Subcutaneous abdominal adipose tissue (tissue), 5 donors: Measurements from ENCODE around the gene DEFB124.

Experiments used
- H3K27ac ChIP-seq: one replicate; pipeline ENCODE4 v1.7.0; 2013; ENCODE audit warnings: low read depth, mild to moderate bottlenecking, inconsistent platforms, low read length, moderate library complexity
- H3K27me3 ChIP-seq, 5 donors: one replicate each; pipeline ENCODE4 v1.7.0; 2013; ENCODE audit warnings: low read length in 5 of 5, inconsistent platforms in 1 of 5; ENCODE audit not compliant: control insufficient read depth in 5 of 5, insufficient read depth in 4 of 5
- H3K36me3 ChIP-seq, 5 donors: one replicate each; pipeline ENCODE4 v1.7.0; 2013; ENCODE audit warnings: low read length in 5 of 5; ENCODE audit not compliant: control insufficient read depth in 5 of 5, insufficient read depth in 5 of 5
- H3K4me1 ChIP-seq, 5 donors: one replicate each; pipeline ENCODE4 v1.7.0; 2013; ENCODE audit warnings: low read length in 5 of 5, mild to moderate bottlenecking in 3 of 5, moderate library complexity in 1 of 5; ENCODE audit not compliant: control insufficient read depth in 5 of 5, insufficient read depth in 5 of 5
- H3K4me3 ChIP-seq, 5 donors: one replicate each; pipeline ENCODE4 v1.7.0; 2013; ENCODE audit warnings: low read length in 5 of 5, low read depth in 1 of 5
- H3K9ac ChIP-seq, 5 donors: one replicate each; pipeline ENCODE4 v1.7.0; 2013; ENCODE audit warnings: low read length in 5 of 5, mild to moderate bottlenecking in 4 of 5, moderate library complexity in 3 of 5
- H3K9me3 ChIP-seq, 5 donors: one replicate each; pipeline ENCODE4 v1.7.0; 2013; ENCODE audit warnings: low read length in 5 of 5; ENCODE audit not compliant: control insufficient read depth in 5 of 5
- donor health status: healthy.
- donor health status: healthy.
- donor health status: healthy.
- donor health status: healthy.
- donor health status: healthy.

DEFB124 gene

DNA sequence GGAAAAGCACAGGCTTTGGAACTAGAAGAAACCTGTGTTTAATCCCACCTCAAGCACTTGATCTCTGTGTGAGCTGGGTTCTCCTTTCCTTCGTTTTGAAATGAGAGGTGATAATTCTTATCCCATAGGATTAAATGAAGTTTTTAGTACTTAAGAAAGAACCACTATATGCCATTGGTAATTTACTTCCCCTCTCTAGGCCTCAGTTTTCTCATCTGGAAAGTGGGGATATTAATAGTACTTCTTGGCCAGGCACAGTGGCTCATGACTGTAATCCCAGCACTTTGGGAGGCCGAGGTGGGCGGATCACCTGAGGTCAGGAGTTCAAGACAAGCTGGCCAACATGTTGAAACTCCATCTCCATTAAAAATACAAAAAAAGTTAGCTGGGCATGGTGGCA lies 14.2 kb upstream of the DEFB124 start:
- no peak overlapping the region for H3K9ac ChIP-seq
- H3K36me3 ChIP-seq = no peaks in the 10 kb centered on the region
- H3K27ac ChIP-seq = no peak overlapping the region
- H3K4me1 ChIP-seq = peaks cover 0 to 27% (median 9%) of the 10 kb centered on the region in 5 donors
- peaks cover 0 to 12% (median 6%) of the 10 kb centered on the region in 5 donors for H3K27me3 ChIP-seq
- H3K9me3 ChIP-seq = peaks cover 0 to 2% (median 0%) of the 10 kb centered on the region in 5 donors
- no peak overlapping the region for H3K4me3 ChIP-seq

DNA sequence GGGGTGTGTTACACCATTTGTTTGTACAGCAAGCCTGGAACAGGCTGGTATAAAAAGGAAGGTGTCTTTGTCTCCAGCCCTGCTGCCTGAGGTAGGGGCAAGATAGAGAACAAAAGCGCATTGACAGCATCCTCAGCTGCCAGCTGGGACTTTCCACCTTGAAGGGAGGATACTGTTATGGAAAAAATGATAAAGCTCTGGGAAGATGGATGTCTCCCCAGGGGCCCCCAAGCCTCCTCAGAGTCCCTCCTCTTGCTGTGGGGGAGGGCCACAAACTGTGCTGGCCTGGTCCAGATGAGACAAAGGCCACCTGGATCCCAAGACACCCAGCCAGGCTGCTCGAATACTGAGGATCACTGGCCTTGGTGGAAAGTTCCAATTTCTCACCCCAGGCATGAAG lies 13.2 kb upstream of the DEFB124 start:
- Histone ChIP-seq H3K9me3 (peaks cover 0 to 3% (median 0%) of the 10 kb centered on the region in 5 donors), H3K9ac (no peak overlapping the region), H3K27me3 (peaks cover 0 to 14% (median 6%) of the 10 kb centered on the region in 5 donors), H3K4me1 (peaks cover 0 to 27% (median 9%) of the 10 kb centered on the region in 5 donors), H3K4me3 (no peak overlapping the region), H3K36me3 (no peaks in the 10 kb centered on the region), H3K27ac (no peak overlapping the region)

DNA sequence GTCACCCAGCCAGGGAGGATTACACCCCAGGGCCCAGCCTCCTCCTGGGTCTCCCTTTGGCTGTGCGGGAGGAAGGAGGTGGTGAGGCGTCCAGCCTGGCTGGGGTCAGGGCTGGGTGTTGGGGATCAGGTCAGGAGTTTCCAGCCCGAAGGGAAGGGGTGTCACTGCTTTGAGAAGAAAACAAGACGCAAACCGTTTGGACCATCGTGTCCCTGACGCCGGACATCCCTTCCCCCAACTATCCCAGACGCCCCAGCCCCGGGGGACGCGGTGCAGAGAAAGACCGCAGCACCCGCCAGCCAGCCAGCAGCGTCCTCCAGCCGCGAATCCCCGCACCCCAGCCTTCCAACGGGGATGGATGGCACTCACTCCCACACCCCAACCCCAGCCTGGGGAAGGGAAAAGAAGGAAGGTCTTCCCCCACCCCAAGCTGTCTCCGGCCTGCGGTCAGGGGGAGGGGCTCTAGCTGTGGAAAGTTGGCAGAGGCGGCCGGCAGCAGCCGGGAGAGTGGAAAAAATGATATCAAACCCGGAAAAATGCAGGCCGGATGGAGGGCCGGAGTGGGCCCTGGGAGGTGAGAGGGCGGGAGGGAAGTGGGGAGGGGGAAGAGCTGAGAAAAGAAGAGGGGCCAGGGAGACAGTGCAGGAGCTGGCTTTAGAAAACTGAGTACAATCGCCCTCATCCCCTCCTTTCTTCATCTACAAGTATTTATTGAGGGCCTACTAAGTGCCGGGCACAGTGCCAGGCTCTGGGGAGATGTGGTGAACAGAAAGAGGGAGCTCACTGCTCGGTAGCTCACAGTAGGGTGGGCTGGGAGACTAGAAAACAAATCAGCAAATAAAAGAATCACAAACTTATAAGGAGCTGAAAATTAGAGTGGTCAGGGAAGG lies 10.8 kb upstream of the DEFB124 start:
- Histone ChIP-seq H3K9me3 (peaks cover 0 to 3% (median 0%) of the 10 kb centered on the region in 5 donors), H3K4me1 (peaks cover 0 to 22% (median 9%) of the 10 kb centered on the region in 5 donors), H3K4me3 (peak overlapping the region in 4 of 5 donors; percentile 22 to 55 (median 40)), H3K27ac (no peak overlapping the region), H3K9ac (peak overlapping the region in 2 of 5 donors; percentile 35 to 46), H3K27me3 (peaks cover 0 to 14% (median 6%) of the 10 kb centered on the region in 5 donors), H3K36me3 (no peaks in the 10 kb centered on the region)

DNA sequence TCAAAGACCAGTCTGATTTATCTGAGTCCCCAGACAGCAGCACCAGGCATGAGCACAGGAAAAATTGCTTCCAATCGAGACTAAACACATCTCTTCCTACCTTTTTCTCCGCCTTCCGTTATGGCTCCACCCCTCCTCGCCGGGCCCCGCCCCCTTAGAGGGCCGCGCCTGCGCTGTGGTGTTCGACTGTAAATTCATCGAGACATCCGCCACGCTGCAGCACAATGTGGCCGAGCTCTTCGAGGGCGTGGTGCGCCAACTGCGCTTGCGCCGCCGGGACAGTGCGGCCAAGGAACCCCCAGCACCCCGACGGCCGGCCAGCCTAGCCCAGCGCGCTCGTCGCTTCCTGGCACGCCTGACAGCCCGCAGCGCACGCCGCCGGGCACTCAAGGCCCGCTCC lies 9.1 kb upstream of the DEFB124 start:
- no peaks in the 10 kb centered on the region for H3K36me3 ChIP-seq
- H3K27ac ChIP-seq = no peak overlapping the region
- H3K4me3 ChIP-seq = no peak overlapping the region

DNA sequence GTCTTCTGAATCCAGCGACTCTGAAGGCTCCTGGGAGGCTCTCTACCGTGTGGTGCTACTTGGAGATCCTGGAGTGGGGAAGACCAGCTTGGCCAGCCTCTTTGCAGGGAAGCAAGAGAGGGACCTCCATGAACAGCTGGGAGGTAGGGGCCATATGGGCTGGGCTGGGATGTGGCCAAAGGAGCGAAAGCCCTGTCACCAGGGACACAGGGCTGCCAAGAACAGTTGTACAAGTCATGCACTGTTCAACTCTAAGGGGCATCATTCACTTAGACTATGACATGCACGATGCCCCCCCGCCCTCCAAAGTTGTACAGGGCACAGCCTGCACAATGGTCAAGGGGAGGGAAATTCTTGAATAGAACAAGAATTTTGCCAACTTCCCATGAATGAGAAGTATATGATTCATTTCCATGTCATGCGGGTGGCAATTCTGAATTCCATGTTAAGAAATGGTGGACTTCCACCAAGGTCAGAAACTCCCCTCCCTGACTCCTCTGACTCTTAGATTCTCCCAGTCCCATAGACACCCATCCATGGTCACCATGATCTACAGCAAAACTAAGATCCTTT lies 1.8 kb upstream of the DEFB124 start:
- no peaks in the 10 kb centered on the region for H3K9me3 ChIP-seq
- H3K27ac ChIP-seq = no peak overlapping the region
- H3K4me1 ChIP-seq = peaks cover 0 to 25% (median 13%) of the 10 kb centered on the region in 5 donors
- peaks cover 0 to 3% (median 0%) of the 10 kb centered on the region in 5 donors for H3K36me3 ChIP-seq
- no peak overlapping the region for H3K9ac ChIP-seq
- H3K27me3 ChIP-seq = peaks cover 19 to 28% (median 23%) of the 10 kb centered on the region in 5 donors
- peak overlapping the region in 2 of 5 donors; percentile 61 to 66 for H3K4me3 ChIP-seq

More for the DNA sequence above, 9.1 kb upstream of the DEFB124 start:
- Histone ChIP-seq H3K4me1 (peaks cover 0 to 22% (median 9%) of the 10 kb centered on the region in 5 donors), H3K27me3 (peaks cover 0 to 14% (median 6%) of the 10 kb centered on the region in 5 donors), H3K9ac (no peak overlapping the region), H3K9me3 (peaks cover 0 to 3% (median 0%) of the 10 kb centered on the region in 5 donors)

DNA sequence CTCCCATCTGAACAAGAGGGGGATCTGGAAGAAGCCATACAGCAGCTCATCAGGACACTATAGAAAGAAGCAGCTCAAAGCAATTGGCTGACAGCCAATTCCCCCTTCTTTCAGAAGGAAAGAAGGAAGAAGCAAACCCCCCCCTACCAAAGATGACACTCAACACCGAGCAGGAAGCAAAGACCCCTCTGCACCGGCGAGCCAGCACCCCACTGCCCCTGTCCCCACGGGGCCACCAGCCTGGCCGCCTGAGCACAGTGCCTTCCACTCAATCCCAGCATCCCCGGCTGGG lies 1.3 kb upstream of the DEFB124 start:
- Histone ChIP-seq H3K4me3 (peak overlapping the region in 3 of 5 donors; percentile 13 to 66 (median 61)), H3K36me3 (peaks cover 0 to 3% (median 0%) of the 10 kb centered on the region in 5 donors), H3K9me3 (no peaks in the 10 kb centered on the region), H3K27ac (no peak overlapping the region), H3K4me1 (peaks cover 0 to 25% (median 13%) of the 10 kb centered on the region in 5 donors), H3K27me3 (peaks cover 19 to 28% (median 23%) of the 10 kb centered on the region in 5 donors), H3K9ac (peak overlapping the region in 1 of 5 donors; percentile 33)

DNA sequence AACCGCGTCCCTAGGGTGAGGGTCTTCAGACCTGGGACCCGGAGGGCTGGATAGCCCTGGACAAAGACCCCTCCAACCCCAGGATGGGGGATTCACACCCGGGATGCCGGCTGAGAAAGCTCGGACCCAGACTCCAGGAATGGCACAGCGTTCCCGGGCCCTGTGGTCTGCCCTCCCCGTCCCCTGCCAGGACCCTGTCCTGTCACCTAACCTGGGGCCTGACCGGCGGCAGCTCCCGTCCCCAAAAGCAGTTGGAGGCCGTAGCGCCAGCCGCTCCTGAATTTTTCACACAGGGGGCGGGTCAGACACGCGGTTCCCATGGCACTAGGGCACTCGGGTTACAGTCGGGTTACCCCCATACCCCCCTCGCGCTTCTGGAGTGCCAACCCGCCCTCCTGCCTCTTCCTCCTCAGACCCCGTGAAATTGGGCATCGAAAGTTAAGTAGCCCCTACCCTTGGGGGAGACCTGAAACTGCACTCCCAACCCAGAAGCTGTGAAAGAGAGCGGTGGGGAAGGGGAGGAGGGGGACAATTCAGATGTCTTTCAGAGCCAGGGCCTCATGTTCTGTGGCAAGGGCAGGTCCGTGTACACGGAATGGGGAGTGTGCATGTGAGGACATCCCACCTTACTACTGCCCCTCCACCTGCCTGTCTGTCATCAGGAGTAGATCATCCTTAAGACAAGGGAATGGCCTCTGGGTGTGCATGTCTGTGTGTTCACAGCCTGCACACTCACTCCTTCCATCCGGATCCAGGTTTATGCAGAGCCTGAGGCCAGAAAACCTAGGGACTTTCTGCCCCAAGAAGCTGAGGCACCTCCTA lies 756 bp upstream of the DEFB124 start:
- H3K4me3 ChIP-seq = peak overlapping the region; percentile 13 to 66 (median 62)
- H3K9ac ChIP-seq = peak overlapping the region in 3 of 5 donors; percentile 30 to 66 (median 33)
- H3K36me3 ChIP-seq = peaks cover 0 to 3% (median 0%) of the 10 kb centered on the region in 5 donors
- no peak overlapping the region for H3K27ac ChIP-seq
- no peaks in the 10 kb centered on the region for H3K9me3 ChIP-seq
- H3K4me1 ChIP-seq = peaks cover 0 to 25% (median 13%) of the 10 kb centered on the region in 5 donors
- peaks cover 19 to 28% (median 23%) of the 10 kb centered on the region in 5 donors for H3K27me3 ChIP-seq

DNA sequence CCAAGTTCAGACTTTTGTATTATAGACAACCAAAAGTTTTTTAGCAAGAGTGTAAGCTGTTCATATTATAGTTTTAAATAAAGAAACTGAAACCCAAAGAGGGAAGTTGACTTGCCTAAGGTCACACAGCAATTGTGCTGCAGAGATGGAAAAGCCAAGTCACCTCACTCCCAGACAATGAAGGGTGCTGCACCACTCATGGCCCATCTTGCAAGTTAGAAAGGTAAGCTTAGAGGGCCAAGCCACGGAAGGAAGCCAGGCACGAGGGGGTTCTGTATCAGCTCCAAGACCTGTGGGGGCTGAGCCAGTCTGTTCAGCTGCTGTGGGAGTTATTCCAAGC lies 860 bp downstream of the DEFB124 start:
- H3K4me3 ChIP-seq = no peak overlapping the region
- no peak overlapping the region for H3K27ac ChIP-seq
- no peak overlapping the region for H3K9ac ChIP-seq
- no peaks in the 10 kb centered on the region for H3K9me3 ChIP-seq
- H3K27me3 ChIP-seq = peaks cover 19 to 28% (median 23%) of the 10 kb centered on the region in 5 donors
- H3K4me1 ChIP-seq = peaks cover 0 to 25% (median 13%) of the 10 kb centered on the region in 5 donors
- peaks cover 0 to 3% (median 0%) of the 10 kb centered on the region in 5 donors for H3K36me3 ChIP-seq

DNA sequence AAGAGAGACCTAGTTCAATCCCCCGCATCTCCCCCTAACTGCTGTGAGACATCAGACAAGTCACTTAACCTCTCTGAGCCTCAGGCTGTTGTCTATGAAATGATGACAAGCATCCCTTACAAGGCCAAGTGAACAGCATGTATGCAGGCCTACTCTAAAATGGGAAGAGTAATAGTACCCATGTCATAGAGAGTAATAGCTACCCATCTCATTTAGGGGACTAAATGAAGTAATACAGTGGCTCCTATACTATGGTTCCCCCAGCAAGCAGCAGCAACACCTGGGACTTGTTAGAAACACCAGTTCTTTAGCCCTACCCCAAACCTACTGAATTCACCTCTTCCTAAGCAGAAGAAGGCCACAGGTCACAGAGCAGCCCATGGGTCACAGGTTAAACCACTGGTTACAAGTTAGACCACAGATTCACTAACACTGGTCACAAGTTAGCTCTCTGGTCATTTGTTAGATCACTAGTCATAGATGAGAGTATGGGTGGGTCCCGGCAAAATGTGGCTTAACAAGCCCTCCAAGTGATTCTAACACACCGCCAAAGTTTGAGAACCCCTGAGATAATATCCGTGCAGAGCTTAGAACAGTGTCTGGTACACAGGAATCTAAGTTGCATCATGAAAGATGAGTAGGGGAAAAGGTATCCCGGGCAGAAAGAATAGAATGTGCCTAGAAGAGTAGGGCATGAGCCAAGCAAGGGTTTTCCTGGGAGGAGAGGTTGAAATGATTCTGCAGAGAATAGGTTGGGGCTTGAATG lies 1.4 kb downstream of the DEFB124 start:
- H3K27me3 ChIP-seq = peaks cover 19 to 28% (median 23%) of the 10 kb centered on the region in 5 donors

More for the DNA sequence above, 1.4 kb downstream of the DEFB124 start:
- Histone ChIP-seq H3K9me3 (no peaks in the 10 kb centered on the region), H3K27ac (no peak overlapping the region), H3K4me1 (peaks cover 0 to 25% (median 13%) of the 10 kb centered on the region in 5 donors), H3K4me3 (no peak overlapping the region), H3K36me3 (peaks cover 0 to 3% (median 0%) of the 10 kb centered on the region in 5 donors), H3K9ac (no peak overlapping the region)
